Measurements from ENCODE around the gene EVC. TPM values are rescaled to one million over a fixed set of nuclear protein-coding genes. Genes with fewer than 3 reads are reported as not detected.

EVC gene
- polyA plus RNA-seq, 2 donors, result 2.0 to 4.0 TPM

GRCh38 chr4:5774416-5775036 is 63.5 kb downstream of the EVC start:
- no peak overlapping the region for H3K27ac ChIP-seq (ENCODE audit: low read depth in 2 of 2, low read length in 1 of 2)
- H3K27me3 ChIP-seq (ENCODE audit: control insufficient read depth in 1 of 2, insufficient read depth in 2 of 2, low read length in 2 of 2), result no peaks in the 10 kb centered on the region
- H3K4me3 ChIP-seq (ENCODE audit: low read depth in 1 of 2, low read length in 2 of 2), result no peak overlapping the region
- peaks cover 0 to 5% of the 10 kb centered on the region in 2 donors for H3K9me3 ChIP-seq (ENCODE audit: control insufficient read depth in 2 of 2, insufficient read depth in 1 of 2, low read depth in 1 of 2, low read length in 1 of 2)
- no peaks in the 10 kb centered on the region for H3K36me3 ChIP-seq (ENCODE audit: control insufficient read depth in 2 of 2, insufficient read depth in 2 of 2, low read length in 1 of 2)
- H3K4me1 ChIP-seq (ENCODE audit: control insufficient read depth in 2 of 2, insufficient read depth in 2 of 2, low read length in 1 of 2), result peaks cover 2 to 13% of the 10 kb centered on the region in 2 donors
- WGBS, 2 donors, result 69 to 74% methylated on average over 2 of the region's 2 CpGs

GRCh38 chr4:5776510-5776909 is 65.5 kb downstream of the EVC start:
- 97% methylated on average over 1 of the region's 1 CpG for WGBS, 2 donors
- no peaks in the 10 kb centered on the region for H3K27me3 ChIP-seq (ENCODE audit: control insufficient read depth in 1 of 2, insufficient read depth in 2 of 2, low read length in 2 of 2)
- H3K36me3 ChIP-seq (ENCODE audit: control insufficient read depth in 2 of 2, insufficient read depth in 2 of 2, low read length in 1 of 2), result no peaks in the 10 kb centered on the region
- H3K4me3 ChIP-seq (ENCODE audit: low read depth in 1 of 2, low read length in 2 of 2), result no peak overlapping the region
- peaks cover 0 to 2% of the 10 kb centered on the region in 2 donors for H3K9me3 ChIP-seq (ENCODE audit: control insufficient read depth in 2 of 2, insufficient read depth in 1 of 2, low read depth in 1 of 2, low read length in 1 of 2)
- H3K27ac ChIP-seq (ENCODE audit: low read depth in 2 of 2, low read length in 1 of 2), result no peak overlapping the region
- peaks cover 2 to 13% of the 10 kb centered on the region in 2 donors for H3K4me1 ChIP-seq (ENCODE audit: control insufficient read depth in 2 of 2, insufficient read depth in 2 of 2, low read length in 1 of 2)

GRCh38 chr4:5780831-5781480 is 70.0 kb downstream of the EVC start:
- 85 to 88% methylated on average over 9 of the region's 9 CpGs for WGBS, 2 donors
- no peaks in the 10 kb centered on the region for H3K36me3 ChIP-seq (ENCODE audit: control insufficient read depth in 2 of 2, insufficient read depth in 2 of 2, low read length in 1 of 2)
- no peaks in the 10 kb centered on the region for H3K4me1 ChIP-seq (ENCODE audit: control insufficient read depth in 2 of 2, insufficient read depth in 2 of 2, low read length in 1 of 2)
- H3K4me3 ChIP-seq (ENCODE audit: low read depth in 1 of 2, low read length in 2 of 2), result no peak overlapping the region
- no peak overlapping the region for H3K27ac ChIP-seq (ENCODE audit: low read depth in 2 of 2, low read length in 1 of 2)
- no peaks in the 10 kb centered on the region for H3K27me3 ChIP-seq (ENCODE audit: control insufficient read depth in 1 of 2, insufficient read depth in 2 of 2, low read length in 2 of 2)
- H3K9me3 ChIP-seq (ENCODE audit: control insufficient read depth in 2 of 2, insufficient read depth in 1 of 2, low read depth in 1 of 2, low read length in 1 of 2), result peaks cover 0 to 2% of the 10 kb centered on the region in 2 donors

- no peaks in the 10 kb centered on the region for H3K36me3 ChIP-seq (ENCODE audit: control insufficient read depth in 2 of 2, insufficient read depth in 2 of 2, low read length in 1 of 2)
- no peaks in the 10 kb centered on the region for H3K27me3 ChIP-seq (ENCODE audit: control insufficient read depth in 1 of 2, insufficient read depth in 2 of 2, low read length in 2 of 2)
- no peak overlapping the region for H3K27ac ChIP-seq (ENCODE audit: low read depth in 2 of 2, low read length in 1 of 2)
- H3K4me1 ChIP-seq (ENCODE audit: control insufficient read depth in 2 of 2, insufficient read depth in 2 of 2, low read length in 1 of 2), result no peaks in the 10 kb centered on the region
- no peak overlapping the region for H3K4me3 ChIP-seq (ENCODE audit: low read depth in 1 of 2, low read length in 2 of 2)
- 83 to 86% methylated on average over 3 of the region's 3 CpGs for WGBS, 2 donors
- peaks cover 0 to 2% of the 10 kb centered on the region in 2 donors for H3K9me3 ChIP-seq (ENCODE audit: control insufficient read depth in 2 of 2, insufficient read depth in 1 of 2, low read depth in 1 of 2, low read length in 1 of 2)
These were observed 70.7 kb downstream of the EVC start for GRCh38 chr4:5781691-5782090.

GRCh38 chr4:5782829-5783476 is 72.0 kb downstream of the EVC start:
- Histone ChIP-seq H3K9me3 (ENCODE audit: control insufficient read depth in 2 of 2, insufficient read depth in 1 of 2, low read depth in 1 of 2, low read length in 1 of 2) (no peaks in the 10 kb centered on the region), H3K4me3 (ENCODE audit: low read depth in 1 of 2, low read length in 2 of 2) (no peak overlapping the region), H3K27me3 (ENCODE audit: control insufficient read depth in 1 of 2, insufficient read depth in 2 of 2, low read length in 2 of 2) (no peaks in the 10 kb centered on the region), H3K36me3 (ENCODE audit: control insufficient read depth in 2 of 2, insufficient read depth in 2 of 2, low read length in 1 of 2) (no peaks in the 10 kb centered on the region), H3K4me1 (ENCODE audit: control insufficient read depth in 2 of 2, insufficient read depth in 2 of 2, low read length in 1 of 2) (no peaks in the 10 kb centered on the region), H3K27ac (ENCODE audit: low read depth in 2 of 2, low read length in 1 of 2) (no peak overlapping the region)
- 92 to 97% methylated on average over 6 of the region's 6 CpGs for WGBS, 2 donors

- Histone ChIP-seq H3K27ac (ENCODE audit: low read depth in 2 of 2, low read length in 1 of 2) (no peak overlapping the region), H3K4me3 (ENCODE audit: low read depth in 1 of 2, low read length in 2 of 2) (no peak overlapping the region)
- WGBS, 2 donors, result 79 to 84% methylated on average over 14 of the region's 14 CpGs
These were observed 72.5 kb downstream of the EVC start for GRCh38 chr4:5783486-5783885.

GRCh38 chr4:5784021-5784420 is 73.0 kb downstream of the EVC start:
- Histone ChIP-seq H3K4me1 (ENCODE audit: control insufficient read depth in 2 of 2, insufficient read depth in 2 of 2, low read length in 1 of 2) (no peaks in the 10 kb centered on the region), H3K36me3 (ENCODE audit: control insufficient read depth in 2 of 2, insufficient read depth in 2 of 2, low read length in 1 of 2) (no peaks in the 10 kb centered on the region), H3K4me3 (ENCODE audit: low read depth in 1 of 2, low read length in 2 of 2) (no peak overlapping the region), H3K9me3 (ENCODE audit: control insufficient read depth in 2 of 2, insufficient read depth in 1 of 2, low read depth in 1 of 2, low read length in 1 of 2) (no peaks in the 10 kb centered on the region), H3K27ac (ENCODE audit: low read depth in 2 of 2, low read length in 1 of 2) (no peak overlapping the region), H3K27me3 (ENCODE audit: control insufficient read depth in 1 of 2, insufficient read depth in 2 of 2, low read length in 2 of 2) (no peaks in the 10 kb centered on the region)
- WGBS, 2 donors, result 91 to 95% methylated on average over 6 of the region's 6 CpGs

More at GRCh38 chr4:5783486-5783885, 72.5 kb downstream of the EVC start:
- H3K27me3 ChIP-seq (ENCODE audit: control insufficient read depth in 1 of 2, insufficient read depth in 2 of 2, low read length in 2 of 2), result no peaks in the 10 kb centered on the region
- no peaks in the 10 kb centered on the region for H3K9me3 ChIP-seq (ENCODE audit: control insufficient read depth in 2 of 2, insufficient read depth in 1 of 2, low read depth in 1 of 2, low read length in 1 of 2)
- no peaks in the 10 kb centered on the region for H3K4me1 ChIP-seq (ENCODE audit: control insufficient read depth in 2 of 2, insufficient read depth in 2 of 2, low read length in 1 of 2)
- no peaks in the 10 kb centered on the region for H3K36me3 ChIP-seq (ENCODE audit: control insufficient read depth in 2 of 2, insufficient read depth in 2 of 2, low read length in 1 of 2)

GRCh38 chr4:5784960-5785611 is 74.1 kb downstream of the EVC start:
- H3K36me3 ChIP-seq (ENCODE audit: control insufficient read depth in 2 of 2, insufficient read depth in 2 of 2, low read length in 1 of 2), result no peaks in the 10 kb centered on the region
- 74 to 81% methylated on average over 9 of the region's 9 CpGs for WGBS, 2 donors
- no peaks in the 10 kb centered on the region for H3K4me1 ChIP-seq (ENCODE audit: control insufficient read depth in 2 of 2, insufficient read depth in 2 of 2, low read length in 1 of 2)
- no peaks in the 10 kb centered on the region for H3K27me3 ChIP-seq (ENCODE audit: control insufficient read depth in 1 of 2, insufficient read depth in 2 of 2, low read length in 2 of 2)
- no peak overlapping the region for H3K4me3 ChIP-seq (ENCODE audit: low read depth in 1 of 2, low read length in 2 of 2)
- no peaks in the 10 kb centered on the region for H3K9me3 ChIP-seq (ENCODE audit: control insufficient read depth in 2 of 2, insufficient read depth in 1 of 2, low read depth in 1 of 2, low read length in 1 of 2)
- peak overlapping the region in 1 of 2 donors; percentile 24 for H3K27ac ChIP-seq (ENCODE audit: low read depth in 2 of 2, low read length in 1 of 2)

- no peak overlapping the region for H3K27ac ChIP-seq (ENCODE audit: low read depth in 2 of 2, low read length in 1 of 2)
- no peaks in the 10 kb centered on the region for H3K36me3 ChIP-seq (ENCODE audit: control insufficient read depth in 2 of 2, insufficient read depth in 2 of 2, low read length in 1 of 2)
- no peak overlapping the region for H3K4me3 ChIP-seq (ENCODE audit: low read depth in 1 of 2, low read length in 2 of 2)
- no peaks in the 10 kb centered on the region for H3K27me3 ChIP-seq (ENCODE audit: control insufficient read depth in 1 of 2, insufficient read depth in 2 of 2, low read length in 2 of 2)
- WGBS, 2 donors, result 76 to 82% methylated on average over 9 of the region's 9 CpGs
- no peaks in the 10 kb centered on the region for H3K9me3 ChIP-seq (ENCODE audit: control insufficient read depth in 2 of 2, insufficient read depth in 1 of 2, low read depth in 1 of 2, low read length in 1 of 2)
- no peaks in the 10 kb centered on the region for H3K4me1 ChIP-seq (ENCODE audit: control insufficient read depth in 2 of 2, insufficient read depth in 2 of 2, low read length in 1 of 2)
These were observed 75.0 kb downstream of the EVC start for GRCh38 chr4:5785806-5786680.

Measured in esophagus (tissue), 2 donors.